ENCODE measurements around the gene RPS15. TPM values are rescaled to one million over a fixed set of nuclear protein-coding genes. Genes with fewer than 3 reads are reported as not detected.

The RPS15 gene
- polyA plus RNA-seq, 1 donor (not counting 4 experiments of a cell fraction or from before 2014, with no cell fraction given) = 795 TPM

GRCh38 chr19:1431759-1432506 is 6.3 kb upstream of the RPS15 start:
- H3K4me2 ChIP-seq (ENCODE audit: control insufficient read depth, extremely low read depth, insufficient read depth, low read depth, low read length) = no peak overlapping the region
- H3K9me3 ChIP-seq (ENCODE audit: control insufficient read depth, low read depth, low read length) = no peaks in the 10 kb centered on the region
- no peaks in the 10 kb centered on the region for H4K20me1 ChIP-seq (ENCODE audit: control insufficient read depth, extremely low read depth, insufficient read depth, low read length)
- H3K27ac ChIP-seq (ENCODE audit: control insufficient read depth, insufficient read depth, low read length) = no peak overlapping the region
- TF ChIP-seq EZH2 (IDR thresholded peaks at IDR 0.05; ENCODE audit: low read length) (no peak), CTCF (optimal IDR thresholded peaks at IDR 0.05 in 1 of 3, IDR thresholded peaks at IDR 0.05 in 1 of 3, conservative IDR thresholded peaks at IDR 0.05 in 1 of 3; ENCODE audit: extremely low read depth in 1 of 3, insufficient read depth in 2 of 3, low read length in 3 of 3) (no peak)
- H3K9me1 ChIP-seq (ENCODE audit: control insufficient read depth, extremely low read depth, insufficient read depth, low read length) = no peaks in the 10 kb centered on the region
- no peak for DNase-seq (ENCODE audit: low read depth, low spot score)
- H3K79me2 ChIP-seq (ENCODE audit: control insufficient read depth, insufficient read depth, low read length) = peaks cover 26% of the 10 kb centered on the region
- FAIRE-seq = no peak
- H3K36me3 ChIP-seq (ENCODE audit: control insufficient read depth in 2 of 2, extremely low read depth in 1 of 2, insufficient read depth in 2 of 2, low read length in 2 of 2) = peaks cover 39 to 51% of the 10 kb centered on the region in 2 experiments
- dilution Hi-C loops (cut with MboI; ENCODE audit: extremely low pct_ligation_motif_present, low sequenced_read_pairs) = no loop called here
- H3K4me3 ChIP-seq (ENCODE audit: control insufficient read depth in 2 of 3, extremely low read depth in 1 of 3, insufficient read depth in 2 of 3, low read depth in 1 of 3, low read length in 3 of 3) = no peak overlapping the region
- no peaks in the 10 kb centered on the region for H3K27me3 ChIP-seq (ENCODE audit: control insufficient read depth, extremely low read depth, insufficient read depth, low read length)
- no peaks in the 10 kb centered on the region for H3K4me1 ChIP-seq (ENCODE audit: control insufficient read depth, extremely low read depth, insufficient read depth, low read length)
- H2AFZ ChIP-seq (ENCODE audit: control insufficient read depth, low read length) = no peak overlapping the region
- no peak overlapping the region for H3K9ac ChIP-seq (ENCODE audit: control insufficient read depth, extremely low read depth, insufficient read depth, low read length)

- Histone ChIP-seq H3K4me3 (ENCODE audit: control insufficient read depth in 2 of 3, extremely low read depth in 1 of 3, insufficient read depth in 2 of 3, low read depth in 1 of 3, low read length in 3 of 3) (no peak overlapping the region), H3K79me2 (ENCODE audit: control insufficient read depth, insufficient read depth, low read length) (peaks cover 22% of the 10 kb centered on the region), H3K4me2 (ENCODE audit: control insufficient read depth, extremely low read depth, insufficient read depth, low read depth, low read length) (no peak overlapping the region), H4K20me1 (ENCODE audit: control insufficient read depth, extremely low read depth, insufficient read depth, low read length) (no peaks in the 10 kb centered on the region), H3K36me3 (ENCODE audit: control insufficient read depth in 2 of 2, extremely low read depth in 1 of 2, insufficient read depth in 2 of 2, low read length in 2 of 2) (peaks cover 35 to 45% of the 10 kb centered on the region in 2 experiments), H3K9ac (ENCODE audit: control insufficient read depth, extremely low read depth, insufficient read depth, low read length) (no peak overlapping the region), H3K4me1 (ENCODE audit: control insufficient read depth, extremely low read depth, insufficient read depth, low read length) (no peaks in the 10 kb centered on the region), H3K9me1 (ENCODE audit: control insufficient read depth, extremely low read depth, insufficient read depth, low read length) (no peaks in the 10 kb centered on the region), H2AFZ (ENCODE audit: control insufficient read depth, low read length) (no peak overlapping the region), H3K27ac (ENCODE audit: control insufficient read depth, insufficient read depth, low read length) (no peak overlapping the region), H3K27me3 (ENCODE audit: control insufficient read depth, extremely low read depth, insufficient read depth, low read length) (no peaks in the 10 kb centered on the region), H3K9me3 (ENCODE audit: control insufficient read depth, low read depth, low read length) (no peaks in the 10 kb centered on the region)
- DNase-seq (ENCODE audit: low read depth, low spot score) (no peak), FAIRE-seq (no peak)
- dilution Hi-C loops (cut with MboI; ENCODE audit: extremely low pct_ligation_motif_present, low sequenced_read_pairs) = no loop called here
- TF ChIP-seq EZH2 (IDR thresholded peaks at IDR 0.05; ENCODE audit: low read length) = no peak
- TF ChIP-seq CTCF (optimal IDR thresholded peaks at IDR 0.05 in 1 of 3, IDR thresholded peaks at IDR 0.05 in 1 of 3, conservative IDR thresholded peaks at IDR 0.05 in 1 of 3; ENCODE audit: extremely low read depth in 1 of 3, insufficient read depth in 2 of 3, low read length in 3 of 3) = no peak
These were observed 5.7 kb upstream of the RPS15 start for GRCh38 chr19:1432507-1432887.

Measured in keratinocyte (primary cell).